NCI-H1436 (cell line): ENCODE results near the gene ROR1.
"Not testable (repeated sequence)": the region's sequence is repeated elsewhere in the genome, so short reads cannot be mapped to it uniquely, and the experiment has no call there.

Source experiments
- DNase-seq: peaks from one replicate; lab custom pipeline; 2025; lab: John Stamatoyannopoulos, UW

ROR1 gene

DNA sequence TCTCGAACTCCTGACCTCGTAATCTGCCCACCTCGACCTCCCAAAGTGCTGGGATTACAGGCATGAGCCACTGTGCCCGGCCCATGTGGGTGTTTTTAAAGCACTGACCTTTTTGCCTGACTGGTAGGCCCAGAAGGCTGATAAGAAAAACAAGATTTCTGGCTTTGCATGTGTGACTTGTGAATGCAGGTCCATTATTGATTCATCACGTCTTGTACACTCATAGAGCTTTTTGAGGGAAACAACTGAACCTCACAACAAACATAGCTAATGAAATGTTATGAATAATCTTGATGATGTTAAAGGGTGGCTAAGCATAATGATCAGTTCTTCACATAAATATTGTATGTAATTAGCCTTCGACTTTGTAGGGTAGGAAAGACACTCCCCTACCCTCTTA is 288.7 kb downstream of the ROR1 start:
- DNase-seq = no peak

DNA sequence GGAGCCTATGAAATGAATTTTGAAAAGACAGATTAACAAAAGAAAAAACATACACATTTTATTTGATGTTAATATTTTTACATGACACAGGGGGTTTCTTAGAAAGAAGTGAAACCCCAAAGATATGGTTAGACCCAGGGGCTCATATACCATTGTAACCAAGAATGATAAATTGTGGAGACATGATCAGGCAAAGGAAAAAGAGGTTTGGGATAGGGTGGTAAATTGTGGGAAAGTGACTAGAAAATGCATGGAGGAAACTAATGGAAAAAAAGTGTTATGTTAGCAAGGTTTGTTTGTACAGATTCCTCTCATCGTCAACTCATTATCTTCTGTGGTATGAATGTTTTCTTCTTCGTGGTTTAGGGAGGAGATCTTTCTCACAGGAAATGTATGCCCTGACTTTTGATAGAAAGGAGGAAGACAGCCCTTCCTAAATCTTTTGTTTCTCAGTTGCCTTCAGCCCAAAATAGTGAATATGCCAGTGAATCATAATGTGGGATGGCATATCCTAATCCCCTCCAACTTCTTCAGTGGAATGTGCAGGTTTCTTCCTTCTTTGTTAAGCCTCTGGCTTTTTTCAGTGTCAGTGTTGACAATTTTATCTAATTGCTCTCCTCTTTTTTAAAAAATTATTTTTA is 289.2 kb downstream of the ROR1 start:
- no peak for DNase-seq

DNA sequence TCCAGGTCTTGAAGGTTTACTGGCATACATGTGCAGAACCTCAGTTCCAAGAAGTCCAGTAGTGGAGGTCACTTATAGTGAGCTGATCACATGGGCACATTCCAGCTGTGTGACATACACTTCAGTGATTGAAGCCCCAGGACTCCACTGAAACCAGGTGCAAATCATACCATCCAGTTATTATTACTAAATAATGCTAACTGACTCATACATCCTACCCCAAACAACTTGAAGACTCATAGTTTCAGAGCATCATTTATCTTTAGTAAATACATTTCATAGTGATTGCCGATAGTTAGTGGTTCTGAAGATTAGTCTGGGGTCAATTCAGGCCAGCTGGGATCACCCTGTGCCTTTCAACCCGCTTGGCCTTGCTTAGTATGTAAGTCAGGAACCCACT is 291.8 kb downstream of the ROR1 start:
- no peak for DNase-seq

DNA sequence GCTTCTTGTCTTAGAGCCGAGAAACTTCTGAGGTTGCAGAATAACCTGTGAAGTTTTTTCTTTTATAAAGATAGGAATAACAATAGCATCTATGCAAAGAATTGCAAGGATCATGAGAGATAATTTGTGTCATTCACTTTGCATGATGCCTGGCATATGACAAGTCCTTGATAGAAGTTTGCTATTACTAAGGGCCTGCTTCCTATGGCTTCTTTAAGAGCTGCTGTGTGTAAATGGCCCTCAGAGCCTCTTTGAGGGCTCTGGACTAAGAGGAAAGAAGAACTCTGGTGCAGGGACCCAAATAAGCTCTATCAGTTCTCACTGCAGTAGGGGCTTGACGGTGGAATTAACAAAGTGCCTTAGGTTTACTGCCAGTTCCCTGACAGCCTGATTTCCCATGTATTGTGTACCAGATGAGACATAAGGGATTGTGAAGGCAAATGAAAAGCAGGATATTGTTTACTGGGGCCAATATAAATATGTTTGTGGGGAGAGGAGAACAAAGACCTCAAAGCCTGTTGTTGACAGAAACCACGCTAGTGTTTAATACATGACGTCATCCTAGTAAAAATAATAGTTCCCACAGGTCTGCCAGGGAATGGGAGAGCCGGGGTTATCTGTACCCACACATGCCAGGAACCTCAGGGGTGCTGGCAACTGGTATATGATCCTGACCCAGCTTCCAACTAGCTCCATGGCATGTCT is 298.4 kb downstream of the ROR1 start:
- DNase-seq = no peak

DNA sequence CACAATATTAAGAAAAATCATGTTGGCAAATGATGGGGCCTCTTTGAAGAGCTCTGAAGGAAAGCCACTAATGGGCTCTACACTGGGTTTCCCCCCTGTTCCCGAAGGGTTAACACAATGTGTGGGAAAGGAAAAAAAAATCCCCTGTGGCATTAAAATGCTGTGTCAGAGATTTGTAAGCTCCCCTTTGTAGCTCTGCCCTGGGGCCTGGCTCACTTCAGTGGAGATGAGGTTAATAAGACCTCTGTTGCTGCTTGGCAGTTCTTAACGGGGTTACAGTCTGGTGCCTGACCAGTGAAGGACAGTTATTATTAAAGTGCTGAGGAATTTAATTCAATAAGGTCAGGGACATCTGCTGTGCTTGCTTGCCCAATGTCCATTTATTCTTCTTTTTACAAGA is 299.9 kb downstream of the ROR1 start:
- DNase-seq = no peak

DNA sequence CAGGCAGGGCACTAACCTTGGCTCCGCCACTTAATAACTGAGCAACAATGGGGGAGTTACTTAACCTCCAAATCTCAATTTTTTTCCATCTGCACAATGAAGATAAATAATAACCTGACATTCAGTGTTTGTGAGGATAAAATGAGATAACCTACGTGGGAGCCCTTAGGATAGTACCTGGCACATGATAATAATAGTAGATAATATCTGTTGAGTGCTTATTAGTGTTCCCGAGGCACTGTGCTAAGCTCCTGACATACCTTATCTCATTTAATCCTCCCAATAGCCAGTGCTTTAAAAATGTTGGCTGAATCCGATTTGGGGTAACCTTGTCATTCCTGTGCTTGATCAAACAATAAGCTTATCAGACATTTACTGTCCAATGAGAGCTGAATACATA is 300.9 kb downstream of the ROR1 start:
- DNase-seq = no peak

DNA sequence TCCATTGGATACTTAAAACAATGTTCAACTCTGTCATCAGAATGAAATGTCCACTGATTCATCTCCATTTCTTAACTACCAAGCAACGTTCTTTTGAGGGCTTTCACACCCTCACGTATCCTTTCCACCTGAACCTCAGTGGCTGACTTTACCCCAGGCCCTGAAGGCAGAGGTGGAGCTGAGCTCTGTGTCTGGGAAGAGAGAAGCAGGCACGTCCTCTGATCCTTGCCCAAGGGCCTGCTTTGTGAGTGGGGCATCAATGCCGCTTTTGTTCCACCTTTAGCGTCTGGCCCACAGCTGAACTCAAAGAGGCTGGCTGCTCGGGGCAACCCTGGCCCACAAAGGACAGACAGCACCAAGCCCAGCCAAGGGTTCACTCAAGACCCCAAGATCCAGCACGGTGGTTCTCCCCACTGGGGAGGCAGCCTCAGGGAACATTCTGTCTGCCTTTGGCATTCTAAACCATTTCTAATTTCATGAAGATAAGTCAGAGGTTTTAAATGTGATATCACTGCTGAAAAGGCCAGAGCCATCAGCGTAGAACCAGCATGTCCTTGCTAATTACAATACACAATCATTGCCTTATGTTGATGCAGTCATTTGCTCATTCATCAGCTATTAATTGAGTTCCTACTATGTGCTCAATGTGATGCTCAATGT is 303.6 kb downstream of the ROR1 start:
- DNase-seq = no peak

DNA sequence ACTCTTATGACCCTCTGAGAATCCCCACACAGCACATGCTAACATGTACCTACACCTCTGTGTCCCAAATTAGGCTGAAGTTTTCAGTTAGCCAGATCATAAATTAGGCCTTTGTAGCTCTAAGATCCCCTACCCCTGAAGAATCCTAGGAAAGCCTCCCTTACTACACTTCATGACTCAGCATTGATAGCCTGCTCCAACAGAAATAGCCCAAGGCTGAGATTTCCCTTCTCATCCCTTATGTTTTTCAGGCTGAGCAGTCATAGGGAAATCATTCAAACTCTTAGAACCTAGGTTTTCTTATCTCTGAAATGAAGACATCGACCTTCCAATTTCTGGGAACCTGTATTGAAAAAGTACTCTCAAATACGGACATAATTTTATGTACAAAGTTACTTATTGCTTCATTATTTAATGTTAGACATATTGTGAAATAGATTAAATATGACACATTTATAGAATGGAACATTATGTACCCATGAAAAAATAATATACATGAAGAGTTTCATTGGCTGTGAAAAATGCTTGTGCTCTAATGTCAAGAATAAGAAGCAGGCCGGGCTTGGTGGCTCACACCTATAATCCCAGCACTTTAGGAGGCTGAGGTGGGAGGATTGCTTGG is 307.2 kb downstream of the ROR1 start:
- no peak for DNase-seq

DNA sequence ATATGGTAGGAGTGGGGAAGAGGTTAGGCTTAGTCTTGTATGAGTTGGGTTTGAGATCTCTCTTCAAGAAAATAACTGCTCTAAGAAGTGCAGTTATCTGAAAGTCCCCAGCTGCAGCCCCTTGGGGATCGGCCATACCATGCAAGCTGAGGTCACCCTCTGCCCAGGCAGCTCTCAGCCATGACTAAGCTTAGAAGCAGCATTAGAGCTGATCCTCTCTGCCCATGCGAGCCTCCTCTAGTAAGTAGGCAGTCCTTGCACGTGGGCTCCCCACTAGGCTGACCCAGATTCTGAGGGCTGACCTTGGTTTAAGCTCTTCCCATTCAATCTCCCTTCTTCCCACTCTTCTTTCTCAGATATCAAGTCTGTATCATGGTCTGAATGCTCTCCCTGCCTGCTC is 308.6 kb downstream of the ROR1 start:
- DNase-seq = no peak

DNA sequence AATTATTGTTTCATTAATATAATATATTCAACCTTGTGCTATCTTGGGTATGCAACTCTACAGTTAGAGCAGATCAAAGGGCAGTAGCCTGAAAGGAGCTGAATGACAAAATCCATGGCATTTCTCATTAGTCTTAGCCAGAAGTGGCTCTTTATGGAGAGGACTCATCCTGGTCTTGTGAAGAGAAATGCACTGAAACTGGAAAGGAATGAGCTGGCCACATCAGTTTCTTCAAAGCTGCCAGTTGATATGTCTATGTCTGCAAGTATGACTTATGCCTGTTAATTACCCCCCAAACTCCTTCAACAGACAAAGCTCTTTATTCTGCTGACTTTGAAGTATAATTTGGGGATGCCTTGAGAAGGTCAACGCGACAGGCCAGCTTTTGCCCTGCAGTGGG is 310.6 kb downstream of the ROR1 start:
- no peak for DNase-seq

DNA sequence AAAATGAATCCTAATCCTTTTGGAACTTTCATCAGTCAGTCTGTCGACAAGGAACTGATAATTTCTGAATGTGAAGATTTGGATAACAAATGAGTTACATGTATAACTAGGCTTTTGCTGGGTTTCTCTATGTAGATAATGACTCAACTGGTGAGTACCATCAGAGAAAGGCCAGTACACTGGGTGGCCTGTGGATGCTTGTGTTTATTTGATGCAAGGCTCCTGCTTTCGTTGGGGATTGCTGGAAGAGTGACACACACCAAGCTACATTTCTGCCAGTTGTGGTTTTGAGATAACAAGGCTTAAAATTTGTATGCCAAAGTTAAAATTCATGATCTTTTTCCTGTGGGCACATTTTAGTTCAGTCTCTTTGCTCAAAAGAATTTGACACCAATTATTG is 314.0 kb downstream of the ROR1 start:
- no peak for DNase-seq

DNA sequence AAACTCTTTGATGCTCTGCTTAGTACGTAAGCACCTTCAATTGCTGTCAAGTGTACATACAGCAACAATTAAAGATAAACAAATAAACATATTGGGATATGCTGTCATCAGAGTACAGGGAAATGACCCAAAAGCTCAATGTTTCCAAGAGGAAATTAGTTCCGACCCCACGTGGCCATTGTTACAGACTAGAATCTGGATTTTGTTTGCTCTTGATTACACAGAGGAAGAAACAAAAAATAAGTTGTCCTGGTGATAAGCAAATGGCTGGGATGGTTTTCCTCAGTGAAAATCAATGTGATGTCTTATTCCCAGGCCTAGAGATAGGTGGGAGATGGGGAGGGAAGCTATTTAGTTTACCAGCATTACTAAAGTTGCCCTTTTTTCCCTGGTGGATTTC is 316.6 kb downstream of the ROR1 start:
- no peak for DNase-seq

DNA sequence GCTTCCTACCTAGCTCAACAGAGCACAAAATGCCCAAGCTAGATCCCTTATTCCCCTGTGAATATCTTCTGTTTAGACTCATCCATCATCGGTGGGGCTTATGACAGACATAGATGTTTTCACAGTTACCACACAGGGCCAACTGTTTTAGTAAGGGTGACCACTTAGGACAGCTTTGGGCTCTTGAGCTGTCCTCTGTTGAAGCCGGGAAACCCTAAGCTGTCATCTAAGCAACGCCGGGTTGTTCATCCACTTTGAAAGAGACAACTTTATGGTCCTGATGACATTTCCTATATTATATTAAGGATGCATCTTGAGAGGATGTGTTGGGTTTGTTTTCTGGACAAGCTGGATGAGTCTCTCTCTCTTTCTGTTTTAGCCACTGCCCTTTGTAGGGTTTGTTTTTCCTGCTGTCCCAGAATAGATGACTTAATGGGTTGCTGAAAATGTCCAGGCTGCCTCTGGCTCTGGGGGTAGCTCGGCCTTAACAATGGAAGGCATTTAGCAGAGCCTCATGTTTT is 319.1 kb downstream of the ROR1 start:
- DNase-seq = no peak

DNA sequence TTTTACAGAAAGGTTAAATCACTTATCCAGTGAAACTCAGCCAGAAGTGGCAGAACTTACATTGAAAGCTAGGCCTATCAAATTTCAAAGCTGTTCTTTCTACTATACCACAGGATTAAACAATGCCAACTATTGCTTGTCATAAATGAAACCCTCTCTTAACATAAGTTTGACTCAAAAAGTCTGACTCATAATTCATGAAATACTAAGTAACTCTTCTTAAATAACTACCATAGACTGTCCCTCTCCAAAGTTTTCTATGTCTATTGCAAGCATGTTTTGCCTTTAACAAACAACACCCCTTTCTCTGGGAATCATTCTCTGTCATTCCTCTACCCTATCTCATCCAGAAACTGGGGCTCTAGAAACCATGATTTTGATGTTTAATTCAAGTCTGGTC is 320.1 kb downstream of the ROR1 start:
- no peak for DNase-seq

DNA sequence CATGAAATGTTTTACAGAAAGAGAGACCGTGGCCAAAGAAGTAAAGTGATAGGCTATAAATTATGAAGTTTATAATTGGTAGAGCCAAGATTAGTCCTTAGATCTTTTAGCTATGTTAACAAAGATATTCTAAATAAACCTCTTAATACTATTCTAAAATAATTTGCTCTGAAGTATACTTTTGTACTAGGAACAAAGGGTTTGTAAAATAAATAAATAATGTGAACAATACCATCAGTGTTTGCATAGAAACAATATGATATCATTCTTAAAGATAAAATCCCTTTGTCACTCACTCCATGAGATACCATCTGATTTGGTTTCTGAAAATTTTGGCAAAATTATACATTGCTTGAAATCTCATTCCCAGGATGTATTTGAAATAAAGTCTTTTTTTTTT is 322.0 kb downstream of the ROR1 start:
- DNase-seq = no peak

DNA sequence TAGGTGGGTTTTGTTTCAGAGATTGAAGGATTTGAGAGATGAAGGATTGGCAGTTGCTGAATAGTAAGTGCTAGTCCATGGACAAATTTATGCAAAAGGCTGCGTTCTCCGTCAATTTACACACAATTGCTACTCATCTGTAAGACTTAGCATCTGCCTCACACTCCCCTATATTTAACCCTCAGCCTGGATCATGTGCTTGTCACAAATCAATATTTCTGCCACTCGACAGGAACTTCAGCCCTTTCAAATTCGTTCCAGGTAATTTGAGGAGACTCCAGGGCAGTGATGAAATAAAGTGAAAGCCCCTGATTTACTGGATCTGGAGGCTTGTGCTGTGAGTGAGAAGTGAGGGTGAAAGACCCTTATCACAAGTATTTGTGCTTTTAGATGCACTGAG is 324.0 kb downstream of the ROR1 start:
- no peak for DNase-seq

DNA sequence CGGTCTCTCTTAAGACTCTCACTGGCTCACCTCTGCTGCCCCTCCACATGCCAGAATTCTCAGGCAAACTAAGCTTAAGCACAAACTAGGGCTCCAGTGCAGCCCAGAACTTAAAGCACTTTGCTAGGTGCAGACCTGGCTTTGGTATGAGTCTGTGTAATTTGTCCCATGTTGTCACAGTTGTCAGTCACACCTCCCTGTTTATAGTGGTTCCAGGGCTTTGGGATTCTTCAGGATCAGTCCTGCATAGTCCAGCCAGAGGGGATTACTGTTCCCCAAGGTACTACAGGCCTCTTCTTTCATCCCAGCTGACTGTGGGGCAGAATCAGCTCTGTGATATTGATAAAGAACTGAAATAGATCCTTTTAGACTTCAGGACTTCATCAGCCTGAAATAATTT is 324.6 kb downstream of the ROR1 start:
- DNase-seq = no peak

DNA sequence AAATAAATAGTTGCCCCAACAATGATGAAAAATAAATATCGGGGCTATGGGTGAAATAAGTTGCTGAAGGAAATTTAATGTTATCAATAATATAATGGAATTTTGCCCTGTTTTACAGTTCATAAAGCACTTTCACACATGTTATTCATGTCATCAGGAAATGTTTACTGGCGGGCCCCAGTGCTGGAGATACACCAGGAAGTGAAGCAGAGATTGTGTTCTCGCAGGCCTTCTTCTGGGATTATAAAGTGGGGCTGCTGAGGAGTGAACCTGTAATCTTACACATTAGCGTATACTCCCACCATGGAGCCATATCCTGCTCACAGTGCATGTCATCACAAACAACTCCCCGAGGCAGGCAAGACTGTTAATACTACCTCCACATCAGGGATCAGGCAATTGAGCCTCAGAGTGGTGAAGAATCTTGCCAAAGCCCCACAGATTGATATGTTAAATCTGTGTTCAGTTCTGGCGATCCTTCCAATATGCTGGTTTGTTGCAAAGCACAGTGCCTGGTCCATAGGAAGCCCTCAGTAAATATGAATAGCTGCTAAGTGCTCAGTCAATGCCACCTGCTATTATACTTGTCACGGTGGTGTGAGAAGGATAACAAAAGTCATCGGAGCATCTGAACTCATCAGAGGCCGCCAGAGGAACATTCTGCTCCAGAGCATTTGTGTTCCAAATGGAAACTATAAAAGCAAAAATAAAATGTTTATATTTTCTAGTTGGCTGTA is 325.2 kb downstream of the ROR1 start:
- no peak for DNase-seq

DNA sequence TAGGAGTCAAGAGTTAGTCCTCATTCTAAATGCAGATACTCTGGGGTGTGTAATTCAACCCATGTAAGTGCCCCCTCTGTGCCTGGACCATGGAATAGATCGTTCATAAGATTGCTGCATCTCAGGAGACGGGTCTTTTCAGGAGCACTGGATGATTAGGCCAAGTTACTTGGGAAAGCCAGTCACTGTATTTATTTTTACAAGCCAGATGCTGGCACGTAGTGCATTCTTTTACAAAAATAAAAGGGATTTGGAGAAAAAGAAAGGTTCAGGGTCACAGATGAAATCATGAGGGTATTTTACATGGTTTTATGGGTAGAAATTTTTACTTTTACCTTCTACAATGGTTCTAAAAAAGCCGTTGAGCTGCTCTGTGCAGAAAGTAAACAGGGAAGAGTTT is 327.0 kb downstream of the ROR1 start:
- DNase-seq = no peak

DNA sequence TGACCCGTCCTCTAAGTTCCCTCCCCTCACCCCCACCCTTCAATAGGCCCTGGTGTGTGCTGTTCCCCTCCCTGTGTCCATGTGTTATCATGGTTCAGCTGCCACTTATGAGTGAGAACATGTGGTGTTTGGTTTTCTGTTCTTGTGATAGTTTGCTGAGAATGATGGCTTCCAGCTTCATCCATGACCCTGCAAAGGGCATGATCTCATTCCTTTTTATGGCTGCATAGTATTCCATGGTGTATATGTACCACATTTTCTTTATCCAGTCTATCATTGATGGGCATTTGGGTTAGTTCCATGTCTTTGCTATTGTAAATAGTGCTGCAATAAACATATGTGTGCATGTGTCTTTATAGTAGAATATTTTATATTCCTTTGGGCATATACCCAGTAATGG is 330.8 kb downstream of the ROR1 start:
- not testable (repeated sequence) for DNase-seq

DNA sequence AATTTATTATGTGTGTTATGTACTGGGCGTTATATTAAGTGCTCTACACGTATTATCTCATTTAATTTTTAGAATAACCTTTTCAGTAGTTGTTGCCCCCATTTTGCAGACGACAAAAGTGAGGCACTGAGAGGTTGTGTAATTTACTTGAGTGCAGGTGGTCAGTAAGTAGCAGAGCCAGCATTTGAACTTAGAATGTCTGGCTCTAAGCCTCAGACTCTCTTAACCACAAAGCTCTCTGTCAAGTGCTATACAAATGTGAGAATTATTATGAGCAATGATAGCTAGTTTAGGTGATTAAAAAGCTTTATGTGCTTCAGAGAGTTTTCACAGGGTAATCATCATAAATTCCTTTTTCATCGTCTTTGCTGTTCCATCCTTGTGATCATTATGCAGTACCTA is 333.3 kb downstream of the ROR1 start:
- DNase-seq = no peak

DNA sequence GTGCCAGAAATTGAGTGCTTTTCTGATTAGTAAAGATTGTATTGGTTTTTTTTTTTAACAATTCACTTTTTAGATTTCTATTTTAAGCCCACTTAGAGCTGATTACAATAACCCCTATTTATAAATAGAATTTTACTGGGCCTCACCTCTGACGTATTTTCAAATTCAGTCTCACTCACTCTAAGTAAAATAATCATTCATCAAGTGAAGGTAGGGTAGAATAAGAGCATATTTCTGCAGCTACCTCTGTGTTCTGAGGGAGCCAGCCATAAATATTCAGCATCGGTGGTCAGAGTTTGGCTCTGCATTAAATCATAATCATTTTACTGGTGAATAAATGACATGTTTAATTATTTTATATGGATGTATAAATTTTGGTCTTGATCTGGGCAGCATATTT is 333.8 kb downstream of the ROR1 start:
- no peak for DNase-seq
